Measurements from ENCODE around the gene EML6.

Gene EML6

GRCh38 chr2:54723131-54723995 lies at the start of gene EML6:
TSS of gene EML6 (plus strand) at chr2:54723662. CDS start at chr2:54725062, 1,400 bp downstream.
- Histone ChIP-seq H3K9me3 (ENCODE audit: low read length) (no peaks in the 10 kb centered on the region), H3K27me3 (ENCODE audit: control insufficient read depth in 1 of 2, insufficient read depth in 2 of 2, low read length in 2 of 2) (peaks cover 0 to 10% of the 10 kb centered on the region in 2 donors), H3K27ac (ENCODE audit: low read depth, low read length) (peak within 1 kb of the TSS; percentile 75), H3K4me1 (ENCODE audit: insufficient read depth, low read length) (peaks cover 12% of the 10 kb centered on the region), H3K9ac (ENCODE audit: low read length) (peak within 1 kb of the TSS; percentile 56), H3K4me3 (ENCODE audit: low read depth in 1 of 2, low read length in 2 of 2) (peak within 1 kb of the TSS; percentile 76 to 81), H3K36me3 (ENCODE audit: insufficient read depth, low read length) (no peaks in the 10 kb centered on the region)

DNA sequence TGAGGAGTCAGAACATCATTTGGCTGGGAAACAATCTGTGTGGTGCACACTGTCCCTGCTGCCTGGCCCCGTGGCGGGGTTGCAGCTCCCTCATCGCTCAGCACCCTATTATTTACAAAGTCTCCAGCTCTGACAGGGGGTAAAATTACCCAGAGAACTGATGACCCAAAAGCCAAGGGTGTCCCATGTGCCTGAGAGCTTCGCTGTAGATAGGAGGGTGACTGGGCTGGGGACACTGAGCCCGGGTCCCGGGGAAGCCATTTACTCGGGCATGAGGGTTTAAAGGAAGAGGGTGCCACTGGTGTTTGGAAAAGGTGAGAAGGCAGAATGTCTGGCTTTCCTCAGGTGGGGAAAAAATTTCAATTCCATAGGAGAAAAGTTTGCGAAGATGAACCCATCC lies 48.2 kb upstream of the EML6 start:
- Histone ChIP-seq H3K36me3 (ENCODE audit: insufficient read depth, low read length) (peaks cover 9% of the 10 kb centered on the region), H3K27me3 (ENCODE audit: control insufficient read depth in 1 of 2, insufficient read depth in 2 of 2, low read length in 2 of 2) (no peaks in the 10 kb centered on the region), H3K4me1 (ENCODE audit: insufficient read depth, low read length) (peaks cover 13% of the 10 kb centered on the region), H3K4me3 (ENCODE audit: low read depth in 1 of 2, low read length in 2 of 2) (no peak overlapping the region), H3K9ac (ENCODE audit: low read length) (no peak overlapping the region), H3K27ac (ENCODE audit: low read depth, low read length) (no peak overlapping the region), H3K9me3 (ENCODE audit: low read length) (no peaks in the 10 kb centered on the region)

GRCh38 chr2:54675738-54676137 lies 47.7 kb upstream of the EML6 start:
- Histone ChIP-seq H3K9me3 (ENCODE audit: low read length) (no peaks in the 10 kb centered on the region), H3K4me1 (ENCODE audit: insufficient read depth, low read length) (peaks cover 9% of the 10 kb centered on the region), H3K27ac (ENCODE audit: low read depth, low read length) (no peak overlapping the region), H3K9ac (ENCODE audit: low read length) (no peak overlapping the region), H3K27me3 (ENCODE audit: control insufficient read depth in 1 of 2, insufficient read depth in 2 of 2, low read length in 2 of 2) (no peaks in the 10 kb centered on the region), H3K36me3 (ENCODE audit: insufficient read depth, low read length) (peaks cover 5% of the 10 kb centered on the region), H3K4me3 (ENCODE audit: low read depth in 1 of 2, low read length in 2 of 2) (no peak overlapping the region)

DNA sequence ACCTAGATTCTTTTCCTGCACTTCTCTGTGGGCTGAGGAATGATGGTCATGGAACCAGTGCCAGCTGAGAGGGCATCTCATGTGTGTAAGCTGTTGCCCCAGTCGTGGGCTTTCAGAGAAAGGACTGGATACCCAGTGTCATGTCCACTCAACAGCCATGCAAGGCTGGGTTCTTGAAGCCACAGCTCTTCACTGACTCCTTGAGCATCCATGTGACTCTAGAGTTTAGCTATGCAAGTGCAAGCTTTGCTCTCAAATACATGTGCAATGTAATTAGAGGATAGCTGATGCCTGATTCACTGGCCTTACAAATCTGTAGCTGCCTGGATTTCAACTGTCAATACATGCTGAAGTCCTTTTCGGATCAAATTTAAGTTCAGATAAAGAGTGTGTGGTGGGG lies 46.8 kb upstream of the EML6 start:
- Histone ChIP-seq H3K4me1 (ENCODE audit: insufficient read depth, low read length) (peaks cover 9% of the 10 kb centered on the region), H3K27me3 (ENCODE audit: control insufficient read depth in 1 of 2, insufficient read depth in 2 of 2, low read length in 2 of 2) (no peaks in the 10 kb centered on the region), H3K9ac (ENCODE audit: low read length) (no peak overlapping the region), H3K27ac (ENCODE audit: low read depth, low read length) (no peak overlapping the region), H3K9me3 (ENCODE audit: low read length) (no peaks in the 10 kb centered on the region), H3K36me3 (ENCODE audit: insufficient read depth, low read length) (no peaks in the 10 kb centered on the region), H3K4me3 (ENCODE audit: low read depth in 1 of 2, low read length in 2 of 2) (no peak overlapping the region)

- Histone ChIP-seq H3K27me3 (ENCODE audit: control insufficient read depth in 1 of 2, insufficient read depth in 2 of 2, low read length in 2 of 2) (no peaks in the 10 kb centered on the region), H3K9me3 (ENCODE audit: low read length) (no peaks in the 10 kb centered on the region), H3K27ac (ENCODE audit: low read depth, low read length) (no peak overlapping the region), H3K9ac (ENCODE audit: low read length) (no peak overlapping the region), H3K36me3 (ENCODE audit: insufficient read depth, low read length) (no peaks in the 10 kb centered on the region), H3K4me1 (ENCODE audit: insufficient read depth, low read length) (peaks cover 9% of the 10 kb centered on the region), H3K4me3 (ENCODE audit: low read depth in 1 of 2, low read length in 2 of 2) (no peak overlapping the region)
These were observed 45.8 kb upstream of the EML6 start for GRCh38 chr2:54677476-54678265.

DNA sequence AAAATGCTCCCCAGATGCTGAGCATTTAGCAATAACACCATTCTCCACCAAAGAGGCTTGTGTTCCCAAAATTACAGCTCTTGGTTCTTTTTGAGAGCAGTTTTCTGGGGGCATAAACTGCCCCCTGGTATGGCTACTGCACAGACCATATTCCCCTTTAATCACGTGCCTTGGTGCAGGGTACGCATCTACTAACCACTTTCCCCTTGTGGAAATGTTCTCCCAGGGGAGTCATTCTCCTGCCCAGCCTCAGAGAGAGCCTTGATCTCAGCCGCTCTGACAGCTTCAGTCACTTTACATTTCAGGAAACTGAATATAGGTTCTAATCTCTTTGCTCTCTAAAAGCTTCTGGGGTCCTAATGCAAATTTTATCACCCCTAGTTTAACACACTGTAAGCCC lies 44.7 kb upstream of the EML6 start:
- Histone ChIP-seq H3K27me3 (ENCODE audit: control insufficient read depth in 1 of 2, insufficient read depth in 2 of 2, low read length in 2 of 2) (no peaks in the 10 kb centered on the region), H3K4me1 (ENCODE audit: insufficient read depth, low read length) (peaks cover 4% of the 10 kb centered on the region), H3K4me3 (ENCODE audit: low read depth in 1 of 2, low read length in 2 of 2) (no peak overlapping the region), H3K9ac (ENCODE audit: low read length) (no peak overlapping the region), H3K36me3 (ENCODE audit: insufficient read depth, low read length) (no peaks in the 10 kb centered on the region), H3K27ac (ENCODE audit: low read depth, low read length) (no peak overlapping the region), H3K9me3 (ENCODE audit: low read length) (no peaks in the 10 kb centered on the region)

GRCh38 chr2:54680397-54681041 lies 42.9 kb upstream of the EML6 start:
- no peaks in the 10 kb centered on the region for H3K27me3 ChIP-seq (ENCODE audit: control insufficient read depth in 1 of 2, insufficient read depth in 2 of 2, low read length in 2 of 2)
- H3K27ac ChIP-seq (ENCODE audit: low read depth, low read length) = no peak overlapping the region

GRCh38 chr2:54681416-54681815 lies 42.0 kb upstream of the EML6 start:
- no peaks in the 10 kb centered on the region for H3K9me3 ChIP-seq (ENCODE audit: low read length)
- H3K27ac ChIP-seq (ENCODE audit: low read depth, low read length) = no peak overlapping the region
- no peak overlapping the region for H3K9ac ChIP-seq (ENCODE audit: low read length)
- H3K4me3 ChIP-seq (ENCODE audit: low read depth in 1 of 2, low read length in 2 of 2) = no peak overlapping the region
- H3K36me3 ChIP-seq (ENCODE audit: insufficient read depth, low read length) = no peaks in the 10 kb centered on the region
- H3K4me1 ChIP-seq (ENCODE audit: insufficient read depth, low read length) = no peaks in the 10 kb centered on the region
- no peaks in the 10 kb centered on the region for H3K27me3 ChIP-seq (ENCODE audit: control insufficient read depth in 1 of 2, insufficient read depth in 2 of 2, low read length in 2 of 2)

More at GRCh38 chr2:54680397-54681041, 42.9 kb upstream of the EML6 start:
- Histone ChIP-seq H3K4me1 (ENCODE audit: insufficient read depth, low read length) (no peaks in the 10 kb centered on the region), H3K9me3 (ENCODE audit: low read length) (no peaks in the 10 kb centered on the region), H3K4me3 (ENCODE audit: low read depth in 1 of 2, low read length in 2 of 2) (no peak overlapping the region), H3K36me3 (ENCODE audit: insufficient read depth, low read length) (no peaks in the 10 kb centered on the region), H3K9ac (ENCODE audit: low read length) (no peak overlapping the region)

DNA sequence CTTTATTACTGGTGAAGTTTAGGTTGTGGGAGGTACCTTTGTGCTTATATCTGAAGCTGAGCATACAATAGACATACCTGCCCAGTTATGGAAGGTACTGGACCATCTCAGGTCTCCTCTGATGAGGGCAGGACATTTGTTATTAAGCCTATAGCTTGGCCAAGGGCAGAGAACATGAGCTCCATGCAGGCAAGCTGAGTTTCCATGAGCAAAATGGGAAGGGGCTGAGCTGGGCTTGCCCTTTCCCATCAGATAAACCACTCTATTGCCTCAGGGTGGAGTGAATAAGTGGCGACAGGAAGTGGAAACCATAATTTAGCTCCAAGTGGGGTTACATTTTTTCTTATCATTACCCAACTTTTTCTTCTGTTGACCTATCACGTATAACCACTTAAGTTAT lies 39.9 kb upstream of the EML6 start:
- no peaks in the 10 kb centered on the region for H3K27me3 ChIP-seq (ENCODE audit: control insufficient read depth in 1 of 2, insufficient read depth in 2 of 2, low read length in 2 of 2)
- H3K9me3 ChIP-seq (ENCODE audit: low read length) = no peaks in the 10 kb centered on the region
- no peak overlapping the region for H3K27ac ChIP-seq (ENCODE audit: low read depth, low read length)
- no peak overlapping the region for H3K4me3 ChIP-seq (ENCODE audit: low read depth in 1 of 2, low read length in 2 of 2)
- no peak overlapping the region for H3K9ac ChIP-seq (ENCODE audit: low read length)
- no peaks in the 10 kb centered on the region for H3K36me3 ChIP-seq (ENCODE audit: insufficient read depth, low read length)
- no peaks in the 10 kb centered on the region for H3K4me1 ChIP-seq (ENCODE audit: insufficient read depth, low read length)

DNA sequence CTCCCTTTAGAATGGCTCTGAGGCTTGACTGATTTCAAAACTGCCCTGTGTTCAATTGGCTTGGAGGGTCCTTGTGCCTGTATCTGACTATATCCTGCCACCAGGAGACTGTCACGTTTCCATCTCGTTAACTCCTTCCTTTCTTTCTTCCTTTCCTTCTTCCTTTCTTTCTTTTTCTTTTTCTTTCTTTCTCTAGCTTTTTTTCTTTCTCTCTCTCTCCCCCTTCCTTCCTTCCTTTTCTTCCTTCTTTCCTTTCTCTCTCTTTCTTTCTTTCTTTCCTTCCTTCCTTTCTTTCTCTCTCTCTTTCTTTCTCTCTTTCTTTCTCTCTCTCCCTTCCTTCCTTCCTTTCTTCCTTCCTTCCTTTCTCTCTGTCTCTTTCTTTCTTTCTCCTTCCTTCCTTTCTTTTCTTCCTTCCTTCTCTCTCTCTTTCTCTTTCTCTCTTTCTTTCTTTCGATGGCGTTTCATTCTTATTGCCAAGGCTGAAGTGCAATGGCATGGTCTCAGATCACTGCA lies 38.1 kb upstream of the EML6 start:
- Histone ChIP-seq H3K4me3 (ENCODE audit: low read depth in 1 of 2, low read length in 2 of 2) (no peak overlapping the region), H3K36me3 (ENCODE audit: insufficient read depth, low read length) (no peaks in the 10 kb centered on the region), H3K27ac (ENCODE audit: low read depth, low read length) (no peak overlapping the region), H3K27me3 (ENCODE audit: control insufficient read depth in 1 of 2, insufficient read depth in 2 of 2, low read length in 2 of 2) (no peaks in the 10 kb centered on the region), H3K9me3 (ENCODE audit: low read length) (no peaks in the 10 kb centered on the region), H3K9ac (ENCODE audit: low read length) (no peak overlapping the region), H3K4me1 (ENCODE audit: insufficient read depth, low read length) (no peaks in the 10 kb centered on the region)

DNA sequence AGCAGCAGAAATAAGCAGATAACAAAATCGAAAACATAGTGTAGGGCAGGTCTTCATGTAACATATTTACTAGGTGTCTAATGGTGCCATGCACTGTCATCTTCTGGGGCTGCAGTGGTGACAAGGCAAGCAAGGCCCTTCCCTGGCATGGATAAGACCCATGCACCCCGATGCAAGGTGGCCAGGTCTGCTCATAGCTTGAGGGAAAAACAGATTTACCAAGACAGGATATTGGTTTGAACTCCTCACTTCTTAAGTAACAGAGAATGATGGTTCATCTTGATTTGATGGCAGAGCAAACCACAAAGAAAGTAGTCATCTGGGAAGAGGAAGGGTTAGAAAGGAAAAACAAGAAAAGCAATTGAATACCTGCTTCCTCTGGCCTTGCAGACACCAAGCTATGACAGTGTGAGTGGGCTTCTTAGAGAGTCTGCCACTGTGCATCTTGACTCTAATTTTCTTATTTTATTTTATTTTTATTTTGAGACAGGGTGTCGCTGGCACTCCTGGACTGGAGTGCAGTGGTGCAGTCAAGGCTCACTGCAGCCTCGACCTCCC lies 35.8 kb upstream of the EML6 start:
- H3K4me3 ChIP-seq (ENCODE audit: low read depth in 1 of 2, low read length in 2 of 2) = no peak overlapping the region
- no peaks in the 10 kb centered on the region for H3K9me3 ChIP-seq (ENCODE audit: low read length)
- H3K27ac ChIP-seq (ENCODE audit: low read depth, low read length) = no peak overlapping the region
- no peaks in the 10 kb centered on the region for H3K27me3 ChIP-seq (ENCODE audit: control insufficient read depth in 1 of 2, insufficient read depth in 2 of 2, low read length in 2 of 2)
- no peaks in the 10 kb centered on the region for H3K36me3 ChIP-seq (ENCODE audit: insufficient read depth, low read length)
- no peak overlapping the region for H3K9ac ChIP-seq (ENCODE audit: low read length)
- H3K4me1 ChIP-seq (ENCODE audit: insufficient read depth, low read length) = no peaks in the 10 kb centered on the region
